ENCODE results near the gene PAPPA2.

The PAPPA2 gene

DNA sequence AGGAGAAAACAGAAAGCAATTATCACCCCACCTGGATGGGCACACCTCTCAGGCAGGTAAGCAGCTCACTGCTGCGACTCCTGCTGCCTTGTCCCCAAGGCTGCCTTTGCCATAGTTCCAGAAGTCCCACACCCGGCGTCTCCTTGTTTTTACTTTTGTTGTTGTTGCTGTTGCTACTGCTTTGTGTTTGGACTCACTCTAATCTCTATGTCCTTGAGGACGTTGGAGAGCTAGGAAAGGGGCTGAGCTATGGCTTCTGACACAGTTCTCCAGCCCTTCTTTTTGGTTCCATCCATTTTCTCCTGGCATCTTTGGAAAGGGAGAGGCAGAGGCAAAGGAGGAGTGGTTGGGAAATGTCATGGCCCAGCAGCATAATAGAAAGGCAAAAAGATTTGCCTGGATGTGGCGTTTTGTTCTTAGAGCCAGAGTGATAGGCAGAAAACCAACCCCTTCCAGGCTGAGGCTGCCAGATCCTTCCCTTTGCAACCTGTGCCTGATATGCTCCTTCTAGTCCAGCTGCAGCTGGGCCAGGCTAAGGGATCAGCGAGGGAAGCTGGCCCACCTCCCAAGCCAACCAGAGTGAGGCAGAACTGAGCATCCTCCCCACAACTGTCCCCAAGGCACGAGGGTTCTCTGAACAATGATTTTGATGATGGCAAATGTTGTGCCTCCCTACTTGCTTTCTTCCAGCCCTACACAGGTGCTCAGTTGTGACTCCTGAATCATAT is 430.8 kb downstream of the PAPPA2 start:
- Histone ChIP-seq H3K4me3 (replicated peaks; ENCODE audit: low read depth, low read length) (no peak overlapping the region), H3K36me3 (ENCODE audit: control insufficient read depth, insufficient read depth, low read length) (no peaks in the 10 kb centered on the region), H3K27me3 (replicated peaks; ENCODE audit: control insufficient read depth, insufficient read depth, low read length) (no peaks in the 10 kb centered on the region)
- DNase-seq (ENCODE audit: extremely low read depth, insufficient read length), result no peak
- no peak for TF ChIP-seq CTCF (IDR thresholded peaks at IDR 0.05; ENCODE audit: insufficient read depth, low read length, poor library complexity, severe bottlenecking)

DNA sequence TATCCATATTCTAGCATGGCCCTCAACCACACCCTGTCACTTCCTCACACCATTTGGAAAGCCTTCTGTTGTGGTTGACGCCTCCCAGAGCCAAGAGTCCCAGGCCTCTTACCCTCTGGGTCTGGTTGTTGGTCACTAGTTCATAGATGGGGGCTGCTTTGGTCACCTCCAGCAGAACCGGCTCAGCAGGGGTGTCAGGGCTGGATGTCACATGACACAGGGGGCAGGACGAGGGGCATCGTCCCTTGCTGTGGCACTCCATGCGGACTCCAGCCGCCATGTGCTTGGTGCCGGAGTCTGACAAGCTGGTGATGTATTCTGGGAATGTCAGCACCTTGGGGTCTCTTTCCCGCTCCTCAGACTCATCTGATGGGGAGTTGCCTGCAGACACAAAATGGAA is 431.5 kb downstream of the PAPPA2 start:
- DNase-seq (ENCODE audit: extremely low read depth, insufficient read length), result no peak
- no peak overlapping the region for H3K4me3 ChIP-seq (replicated peaks; ENCODE audit: low read depth, low read length)
- no peaks in the 10 kb centered on the region; the same call in 1 of the 2 replicates for H3K27me3 ChIP-seq (replicated peaks; ENCODE audit: control insufficient read depth, insufficient read depth, low read length)
- H3K36me3 ChIP-seq (ENCODE audit: control insufficient read depth, insufficient read depth, low read length), result no peaks in the 10 kb centered on the region
- TF ChIP-seq CTCF (IDR thresholded peaks at IDR 0.05; ENCODE audit: insufficient read depth, low read length, poor library complexity, severe bottlenecking), result no peak

Data from GM06990 (cell line).